Fibroblast of lung (primary cell): ENCODE data around the gene TCEAL8. TPM values are rescaled to one million over a fixed set of nuclear protein-coding genes. Genes with fewer than 3 reads are reported as not detected.

Experiments used
- DNase-seq, 2 donors: peaks; one replicate each; pipeline versions ENCODE4 v3.0.0 to v3.0.0-alpha.2; 2010; ENCODE audit warnings: low read depth in 2 of 2
- H2AFZ ChIP-seq: 2 replicates; pipeline ENCODE4 v1.5.1; 2012; ENCODE audit warnings: low read length, control low read depth, inconsistent platforms
- H3K27ac ChIP-seq: 2 replicates; pipeline ENCODE4 v1.5.1; 2011; ENCODE audit warnings: low read length, control low read depth; ENCODE audit not compliant: insufficient read depth
- H3K27me3 ChIP-seq: 2 replicates; pipeline ENCODE4 v1.5.1; 2011; ENCODE audit warnings: mild to moderate bottlenecking, low read length; ENCODE audit not compliant: control insufficient read depth, insufficient read depth
- H3K36me3 ChIP-seq: 2 replicates; pipeline ENCODE4 v1.5.1; 2011; ENCODE audit warnings: low read length; ENCODE audit not compliant: control insufficient read depth, insufficient read depth
- H3K4me1 ChIP-seq: 2 replicates; pipeline ENCODE4 v1.5.1; 2011; ENCODE audit warnings: low read length; ENCODE audit not compliant: control insufficient read depth, insufficient read depth; ENCODE audit errors: extremely low read depth
- H3K4me2 ChIP-seq: 2 replicates; pipeline ENCODE4 v1.5.1; 2011; ENCODE audit warnings: low read length, control low read depth; ENCODE audit not compliant: insufficient read depth; ENCODE audit errors: extremely low read depth
- H3K4me3 ChIP-seq, 4 experiments: fragments of 200-600 bp in 1 of 4; sonication (generic) in 1 of 4; replicated peaks in 1 of 4; 2 replicates each; pipeline ENCODE4 v1.5.1; 2011 to 2016; ENCODE audit warnings: low read length in 4 of 4, low read depth in 3 of 4, mild to moderate bottlenecking in 3 of 4, control low read depth in 2 of 4, inconsistent platforms in 1 of 4, mixed read lengths in 1 of 4; ENCODE audit not compliant: insufficient read depth in 1 of 4; ENCODE audit errors: control extremely low read depth in 1 of 4
- H3K79me2 ChIP-seq: 2 replicates; pipeline ENCODE4 v1.5.1; 2012; ENCODE audit warnings: mild to moderate bottlenecking, low read length, inconsistent platforms; ENCODE audit not compliant: control insufficient read depth, insufficient read depth
- H3K9ac ChIP-seq: 2 replicates; pipeline ENCODE4 v1.5.1; 2011; ENCODE audit warnings: mild to moderate bottlenecking, low read length, control low read depth; ENCODE audit not compliant: insufficient read depth
- H3K9me3 ChIP-seq: 2 replicates; pipeline ENCODE4 v1.5.1; 2012; ENCODE audit warnings: low read depth, low read length; ENCODE audit not compliant: control insufficient read depth, insufficient read depth
- H4K20me1 ChIP-seq: 2 replicates; pipeline ENCODE4 v1.5.1; 2011; ENCODE audit warnings: low read length; ENCODE audit not compliant: control insufficient read depth, insufficient read depth; ENCODE audit errors: extremely low read depth
- EZH2 ChIP-seq: IDR thresholded peaks from 2 replicates; pipeline ENCODE4 v1.5.1; 2012; ENCODE audit warnings: low read length, control low read depth, mild to moderate bottlenecking; ENCODE audit errors: missing control alignments
- polyA minus RNA-seq: library from RNA; depleted of rRNA, polyadenylated mRNA; stranded (reverse); fragments of >200 nt; gene quantifications from 2 replicates; pipeline ENCODE4 v1.2.3, GENCODE V29; 2011; ENCODE audit warnings: low replicate concordance
- polyA plus RNA-seq, 2 donors: library from polyadenylated mRNA; depleted of rRNA in 1 of 2; stranded (reverse) in 1 of 2; unstranded in 1 of 2; fragments of >200 nt; gene quantifications; 2 replicates each; pipeline ENCODE4 v1.2.1, GENCODE V29; 2011 to 2012; ENCODE audit warnings: missing spikeins in 1 of 2
- total RNA-seq: library from RNA; depleted of rRNA; stranded (reverse); fragments of >200 nt; gene quantifications from 2 replicates; pipeline ENCODE4 v1.2.1, GENCODE V29; 2014
- TF ChIP-seq, protein P1 (sequence below), 2 donors: IDR thresholded peaks in 1 of 2; conservative IDR thresholded peaks in 1 of 2; 1 replicate in 1 of 2; 2 replicates in 1 of 2; pipeline ENCODE4 v1.5.1; 2011 to 2012; ENCODE audit warnings: low read length in 2 of 2, control low read depth in 1 of 2, inconsistent platforms in 1 of 2, low read depth in 1 of 2, mild to moderate bottlenecking in 1 of 2

The TCEAL8 gene, protein sequence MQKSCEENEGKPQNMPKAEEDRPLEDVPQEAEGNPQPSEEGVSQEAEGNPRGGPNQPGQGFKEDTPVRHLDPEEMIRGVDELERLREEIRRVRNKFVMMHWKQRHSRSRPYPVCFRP
- 100 and 127 TPM in 2 replicates for total RNA-seq
- polyA plus RNA-seq, result 102 and 145 TPM in 2 replicates
- 74.2 and 112 TPM in 2 replicates for polyA plus RNA-seq (2012)
- 1.3 and 1.4 TPM in 2 replicates for polyA minus RNA-seq

DNA sequence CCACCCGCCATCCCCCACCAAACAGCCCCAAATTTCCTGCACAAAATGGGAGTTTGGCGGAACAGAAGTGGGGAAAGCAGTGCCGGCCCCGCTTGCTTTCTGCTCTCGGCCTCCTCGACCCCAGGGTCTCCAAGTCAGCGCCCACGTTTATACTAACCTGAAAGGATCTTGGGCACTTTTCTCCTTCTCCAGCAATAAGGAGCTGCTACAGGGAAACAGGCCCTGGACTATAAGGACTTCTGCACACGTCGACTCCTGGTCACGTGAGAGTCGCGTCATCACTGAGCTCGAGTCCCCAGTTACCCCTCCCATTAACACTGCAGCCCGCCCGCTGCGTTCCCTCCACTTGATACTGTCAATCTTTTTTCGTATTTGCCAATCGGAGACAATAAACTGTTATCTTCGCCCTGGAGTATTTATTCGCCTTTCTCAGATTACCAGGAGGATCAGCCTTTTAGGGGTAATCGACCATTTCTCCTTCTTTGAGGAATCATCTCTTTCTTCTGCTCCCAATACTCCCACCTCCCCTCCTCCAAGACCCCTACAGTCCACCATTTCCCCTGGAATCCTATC is at the start of gene TCEAL8:
TSS of gene TCEAL8 (minus strand) at position 235 of the 573 bp plus-strand sequence. CDS start 1,176 bp downstream, outside the sequence.
- Histone ChIP-seq H3K27ac (peak within 1 kb of the TSS; percentile 65), H3K9me3 (no peaks in the 10 kb centered on the region), H3K9ac (peak within 1 kb of the TSS; percentile 60), H3K4me3 (peak within 1 kb of the TSS; percentile 52 to 94 (median 69)), H4K20me1 (no peaks in the 10 kb centered on the region), H3K4me2 (peak within 1 kb of the TSS; percentile 82), H3K79me2 (peaks cover 8% of the 10 kb centered on the region), H2AFZ (peak within 1 kb of the TSS; percentile 73), H3K27me3 (no peaks in the 10 kb centered on the region), H3K4me1 (no peaks in the 10 kb centered on the region), H3K36me3 (no peaks in the 10 kb centered on the region)
- TF ChIP-seq, protein P1, sequence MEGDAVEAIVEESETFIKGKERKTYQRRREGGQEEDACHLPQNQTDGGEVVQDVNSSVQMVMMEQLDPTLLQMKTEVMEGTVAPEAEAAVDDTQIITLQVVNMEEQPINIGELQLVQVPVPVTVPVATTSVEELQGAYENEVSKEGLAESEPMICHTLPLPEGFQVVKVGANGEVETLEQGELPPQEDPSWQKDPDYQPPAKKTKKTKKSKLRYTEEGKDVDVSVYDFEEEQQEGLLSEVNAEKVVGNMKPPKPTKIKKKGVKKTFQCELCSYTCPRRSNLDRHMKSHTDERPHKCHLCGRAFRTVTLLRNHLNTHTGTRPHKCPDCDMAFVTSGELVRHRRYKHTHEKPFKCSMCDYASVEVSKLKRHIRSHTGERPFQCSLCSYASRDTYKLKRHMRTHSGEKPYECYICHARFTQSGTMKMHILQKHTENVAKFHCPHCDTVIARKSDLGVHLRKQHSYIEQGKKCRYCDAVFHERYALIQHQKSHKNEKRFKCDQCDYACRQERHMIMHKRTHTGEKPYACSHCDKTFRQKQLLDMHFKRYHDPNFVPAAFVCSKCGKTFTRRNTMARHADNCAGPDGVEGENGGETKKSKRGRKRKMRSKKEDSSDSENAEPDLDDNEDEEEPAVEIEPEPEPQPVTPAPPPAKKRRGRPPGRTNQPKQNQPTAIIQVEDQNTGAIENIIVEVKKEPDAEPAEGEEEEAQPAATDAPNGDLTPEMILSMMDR (conservative IDR thresholded peaks at IDR 0.05 in 1 of 2, IDR thresholded peaks at IDR 0.05 in 1 of 2; ENCODE audit: low read depth in 1 of 2, low read length in 2 of 2), result no peak
- no peak for TF ChIP-seq EZH2
- DNase-seq, result peak; percentile 77 to 81

DNA sequence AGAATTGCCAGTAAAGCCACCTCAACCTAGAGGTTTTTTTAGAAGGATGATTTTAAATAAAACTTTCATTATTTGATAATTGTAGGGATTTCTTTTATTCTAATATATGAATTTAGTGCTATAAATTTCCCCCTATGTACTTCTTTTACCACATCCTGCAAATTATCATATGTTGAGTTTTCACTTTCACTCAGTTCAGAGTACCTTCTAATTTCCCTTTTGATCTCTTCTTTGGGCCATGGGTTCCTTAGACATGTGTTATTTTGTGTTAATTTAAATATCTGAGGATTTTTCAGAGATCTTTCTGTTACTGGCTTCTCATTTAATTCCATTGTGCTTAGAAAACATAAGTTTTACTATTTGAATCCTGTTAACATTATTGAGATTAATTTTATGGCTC is 49.8 kb upstream of the TCEAL8 start:
- no peak for DNase-seq
- Histone ChIP-seq H3K4me1 (no peaks in the 10 kb centered on the region), H2AFZ (no peak overlapping the region), H3K36me3 (no peaks in the 10 kb centered on the region), H3K4me2 (no peak overlapping the region), H3K27ac (no peak overlapping the region), H3K9me3 (no peaks in the 10 kb centered on the region), H3K4me3 (no peak overlapping the region), H3K9ac (no peak overlapping the region), H3K27me3 (no peaks in the 10 kb centered on the region), H3K79me2 (no peaks in the 10 kb centered on the region), H4K20me1 (no peaks in the 10 kb centered on the region)
- TF ChIP-seq EZH2, result no peak
- TF ChIP-seq, protein P1 (conservative IDR thresholded peaks at IDR 0.05 in 1 of 2, IDR thresholded peaks at IDR 0.05 in 1 of 2; ENCODE audit: low read depth in 1 of 2, low read length in 2 of 2), result no peak

DNA sequence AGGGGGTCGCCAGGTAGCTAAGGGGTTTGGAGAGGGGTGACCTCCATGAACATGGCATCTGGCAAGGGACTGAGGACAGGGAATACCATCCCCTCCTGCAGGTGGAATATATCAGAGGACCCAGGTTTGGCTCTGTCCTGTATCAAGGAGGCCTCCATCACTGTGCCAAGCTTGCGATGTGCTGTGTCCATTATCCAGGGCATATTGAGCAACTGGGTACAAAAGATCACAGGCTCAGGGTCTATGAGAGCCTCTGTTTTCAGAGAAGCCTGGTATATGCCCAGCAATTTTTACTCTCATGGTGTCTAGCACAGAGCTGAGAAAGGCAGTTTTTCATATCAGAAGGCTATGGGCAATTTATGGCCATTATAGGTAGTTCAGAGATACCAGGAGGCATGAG is 38.2 kb upstream of the TCEAL8 start:
- Histone ChIP-seq H4K20me1 (no peaks in the 10 kb centered on the region), H3K79me2 (no peaks in the 10 kb centered on the region), H3K9me3 (no peaks in the 10 kb centered on the region), H3K4me1 (no peaks in the 10 kb centered on the region), H3K9ac (no peak overlapping the region), H2AFZ (no peak overlapping the region), H3K27me3 (no peaks in the 10 kb centered on the region), H3K4me3 (no peak overlapping the region), H3K27ac (no peak overlapping the region), H3K36me3 (no peaks in the 10 kb centered on the region), H3K4me2 (no peak overlapping the region)
- no peak for TF ChIP-seq EZH2
- TF ChIP-seq, protein P1 (conservative IDR thresholded peaks at IDR 0.05 in 1 of 2, IDR thresholded peaks at IDR 0.05 in 1 of 2; ENCODE audit: low read depth in 1 of 2, low read length in 2 of 2), result no peak
- DNase-seq, result no peak
